GM23338 (cell line): ENCODE data around the gene C11orf98. TPM values are rescaled to one million over a fixed set of nuclear protein-coding genes. Genes with fewer than 3 reads are reported as not detected.

Source experiments
- ATAC-seq: fragments of 200-7000 bp; cut with Tn5 transposase; 3 replicates; pipeline ENCODE4 v1.9.1; 2020
- DNase-seq: peaks from one replicate; pipeline ENCODE4 v3.0.0-alpha.2; 2015; ENCODE audit warnings: low spot score
- H2AFZ ChIP-seq: fragments of 200-600 bp; sonication (generic); 2 replicates; pipeline ENCODE4 v1.8.0; 2016; ENCODE audit warnings: antibody characterized with exemption, mild to moderate bottlenecking, moderate library complexity
- H3F3A ChIP-seq: fragments of 200-600 bp; sonication (generic); replicated peaks from 2 replicates; pipeline ENCODE4 v1.8.0; 2017; ENCODE audit warnings: antibody characterized with exemption, mixed run types, low read depth
- H3K27ac ChIP-seq: fragments of 200-600 bp; sonication (generic); 2 replicates; pipeline ENCODE4 v1.6.1; 2016; ENCODE audit warnings: low read depth
- H3K27me3 ChIP-seq: fragments of 200-600 bp; sonication (generic); 2 replicates; pipeline ENCODE4 v1.8.0; 2016; ENCODE audit warnings: mild to moderate bottlenecking, mixed run types, moderate library complexity; ENCODE audit not compliant: insufficient read depth
- H3K36me3 ChIP-seq: fragments of 200-600 bp; sonication (generic); 2 replicates; pipeline ENCODE4 v1.8.0; 2016; ENCODE audit warnings: mild to moderate bottlenecking; ENCODE audit not compliant: insufficient read depth
- H3K4me1 ChIP-seq: fragments of 200-600 bp; sonication (generic); 2 replicates; pipeline ENCODE4 v1.8.0; 2016; ENCODE audit warnings: mild to moderate bottlenecking, moderate library complexity; ENCODE audit not compliant: insufficient read depth
- H3K4me2 ChIP-seq: fragments of 200-600 bp; sonication (generic); 2 replicates; pipeline ENCODE4 v1.7.1; 2017; ENCODE audit warnings: mixed run types
- H3K4me3 ChIP-seq: fragments of 200-600 bp; sonication (generic); 2 replicates; pipeline ENCODE4 v1.6.1; 2016; ENCODE audit warnings: mixed run types
- H3K79me2 ChIP-seq: fragments of 200-600 bp; sonication (generic); replicated peaks from 2 replicates; pipeline ENCODE4 v1.8.0; 2017; ENCODE audit warnings: mild to moderate bottlenecking; ENCODE audit not compliant: insufficient read depth
- H3K9me2 ChIP-seq: fragments of 200-600 bp; sonication (generic); 2 replicates; pipeline ENCODE4 v1.8.0; 2017; ENCODE audit not compliant: insufficient read depth
- H4K20me1 ChIP-seq: fragments of 200-600 bp; sonication (generic); replicated peaks from 2 replicates; pipeline ENCODE4 v1.8.0; 2017; ENCODE audit warnings: mild to moderate bottlenecking; ENCODE audit not compliant: insufficient read depth
- H3K27ac Mint-ChIP-seq: 2 replicates; pipeline ENCODE4 v1.8.0; 2020; ENCODE audit warnings: inconsistent platforms, mild to moderate bottlenecking, moderate library complexity, mixed read lengths
- H3K27me3 Mint-ChIP-seq: 3 replicates; pipeline ENCODE4 v1.8.0; 2022; ENCODE audit warnings: low read depth, mild to moderate bottlenecking, moderate library complexity, mixed read lengths, inconsistent platforms; ENCODE audit not compliant: insufficient read depth, poor library complexity
- H3K36me3 Mint-ChIP-seq: 3 replicates; pipeline ENCODE4 v1.8.0; 2021; ENCODE audit warnings: low read depth, mild to moderate bottlenecking, inconsistent platforms, moderate library complexity, mixed read lengths
- H3K4me1 Mint-ChIP-seq: 3 replicates; pipeline ENCODE4 v1.8.0; 2020; ENCODE audit warnings: mild to moderate bottlenecking, inconsistent platforms, mixed read lengths
- H3K4me3 Mint-ChIP-seq: 3 replicates; pipeline ENCODE4 v1.8.0; 2021; ENCODE audit warnings: moderate library complexity, mild to moderate bottlenecking, inconsistent platforms, mixed read lengths
- H3K9me3 Mint-ChIP-seq: 3 replicates; pipeline ENCODE4 v1.8.0; 2020; ENCODE audit warnings: moderate library complexity, mild to moderate bottlenecking, inconsistent platforms, mixed read lengths
- ETS1 ChIP-seq: IDR thresholded peaks from 2 replicates; pipeline ENCODE4 v1.6.1; 2016; ENCODE audit warnings: antibody characterized with exemption
- EZH2 ChIP-seq: fragments of 200-600 bp; sonication (generic); IDR thresholded peaks from one replicate; pipeline ENCODE4 v1.8.0; 2017; ENCODE audit warnings: antibody characterized with exemption, mild to moderate bottlenecking, low read depth; ENCODE audit not compliant: unreplicated experiment
- EZH2phosphoT487 ChIP-seq: fragments of 200-600 bp; sonication (generic); IDR thresholded peaks from one replicate; pipeline ENCODE4 v1.8.1; 2018; ENCODE audit warnings: antibody characterized with exemption; ENCODE audit not compliant: unreplicated experiment
- NANOG ChIP-seq: IDR thresholded peaks from 2 replicates; pipeline ENCODE4 v1.6.1; 2016; ENCODE audit warnings: antibody characterized with exemption, borderline replicate concordance
- STAT1 ChIP-seq: IDR thresholded peaks from one replicate; pipeline ENCODE4 v1.6.1; 2016; ENCODE audit warnings: antibody characterized with exemption; ENCODE audit not compliant: unreplicated experiment
- ZNF114 ChIP-seq: fragments of 250-450 bp; sonication (Bioruptor Pico); IDR thresholded peaks from 2 replicates; pipeline ENCODE4 v1.5.0; 2020; ENCODE audit warnings: mild to moderate bottlenecking, moderate library complexity
- ZNF462 ChIP-seq: fragments of 250-450 bp; sonication (Bioruptor Pico); IDR thresholded peaks from 2 replicates; pipeline ENCODE4 v1.5.0; 2020; ENCODE audit warnings: mild to moderate bottlenecking, moderate library complexity
- polyA plus RNA-seq: library from polyadenylated mRNA; unstranded; fragments of >200 nt; fragmentation: Nextera tagmentation; extraction: Ambion mirVana; gene quantifications from 2 replicates; pipeline ENCODE4 v1.2.1, GENCODE V29; 2016
- total RNA-seq: library from RNA; depleted of rRNA; stranded (reverse); fragments of >200 nt; shearing (Covaris generic); gene quantifications from 2 replicates; pipeline ENCODE4 v1.2.3, GENCODE V29; 2014

The C11orf98 gene
- total and polyA plus RNA-seq, 2 experiments from 2014 or later: 132 to 479 TPM

GRCh38 chr11:62689421-62690183 is 24.6 kb upstream of the C11orf98 start, which contains the start of gene LRRN4CL (continued):
- no peak for TF ChIP-seq NANOG
- no peak for TF ChIP-seq STAT1
- TF ChIP-seq ETS1: no peak
- no peak for TF ChIP-seq ZNF462 (CRISPR knock-in tag)

- Histone ChIP-seq H3K27me3 (peaks cover 20% of the 10 kb centered on the region), H3K9me2 (no peaks in the 10 kb centered on the region), H3K27ac (no peak overlapping the region), H3K79me2 (no peaks in the 10 kb centered on the region), H2AFZ (peak overlapping the region; percentile 99), H3K4me1 (peaks cover 8% of the 10 kb centered on the region), H3F3A (peaks cover 8% of the 10 kb centered on the region), H3K4me3 (peak overlapping the region; percentile 56), H4K20me1 (no peaks in the 10 kb centered on the region), H3K4me2 (peak overlapping the region; percentile 82), H3K36me3 (no peaks in the 10 kb centered on the region; the same call in 1 of the 2 replicates)
- H3K36me3 Mint-ChIP-seq: peaks cover 28% of the 10 kb centered on the region
- peak overlapping the region; percentile 7; the same call in 2 of the 3 replicates for H3K4me3 Mint-ChIP-seq
- peaks cover 9% of the 10 kb centered on the region for H3K27me3 Mint-ChIP-seq
- H3K27ac Mint-ChIP-seq: no peak overlapping the region
- H3K4me1 Mint-ChIP-seq: peaks cover 12% of the 10 kb centered on the region; the same call in 2 of the 3 replicates
- DNase-seq (no peak), ATAC-seq (no peak)
- no peaks in the 10 kb centered on the region for H3K9me3 Mint-ChIP-seq
- TF ChIP-seq EZH2phosphoT487 (no peak), EZH2 (no peak), ZNF462 (CRISPR knock-in tag) (no peak), NANOG (no peak), ZNF114 (CRISPR knock-in tag) (no peak)
Observed at GRCh38 chr11:62688491-62688890, 23.5 kb upstream of the C11orf98 start.
